ENCODE results near the gene AGTR2. TPM values are rescaled to one million over a fixed set of nuclear protein-coding genes. Genes with fewer than 3 reads are reported as not detected.

AGTR2 gene
- total and polyA plus RNA-seq, 2 donors (not counting 1 experiment from before 2014, with no cell fraction given), result not detected

GRCh38 chrX:116142976-116143375, 27.6 kb upstream of the AGTR2 start:
- H3K27me3 ChIP-seq (ENCODE audit: control insufficient read depth, insufficient read depth, low read length), result no peaks in the 10 kb centered on the region
- H2AFZ ChIP-seq (ENCODE audit: low read length), result no peak overlapping the region
- H4K20me1 ChIP-seq (ENCODE audit: control insufficient read depth, extremely low read depth, insufficient read depth, low read length), result no peaks in the 10 kb centered on the region
- H3K4me1 ChIP-seq (ENCODE audit: control insufficient read depth, extremely low read depth, insufficient read depth, low read length), result no peaks in the 10 kb centered on the region
- H3K9me3 ChIP-seq (ENCODE audit: control insufficient read depth, insufficient read depth, low read depth, low read length), result no peaks in the 10 kb centered on the region
- no peaks in the 10 kb centered on the region for H3K79me2 ChIP-seq (ENCODE audit: control insufficient read depth, insufficient read depth, low read length)
- DNase-seq (ENCODE audit: low read depth in 2 of 2), result no peak
- no peak overlapping the region for H3K9ac ChIP-seq (ENCODE audit: insufficient read depth, low read length)
- H3K27ac ChIP-seq (ENCODE audit: insufficient read depth, low read length), result no peak overlapping the region
- H3K4me3 ChIP-seq (replicated peaks in 1 of 4; ENCODE audit: control extremely low read depth in 1 of 4, insufficient read depth in 1 of 4, low read depth in 3 of 4, low read length in 4 of 4), result no peak overlapping the region
- H3K4me2 ChIP-seq (ENCODE audit: extremely low read depth, insufficient read depth, low read length), result no peak overlapping the region
- no peaks in the 10 kb centered on the region for H3K36me3 ChIP-seq (ENCODE audit: control insufficient read depth, insufficient read depth, low read length)
- TF ChIP-seq CTCF (conservative IDR thresholded peaks at IDR 0.05 in 1 of 2, IDR thresholded peaks at IDR 0.05 in 1 of 2; ENCODE audit: low read depth in 1 of 2, low read length in 2 of 2) (no peak), EZH2 (IDR thresholded peaks at IDR 0.05; ENCODE audit: low read length, missing control alignments) (no peak)

DNA sequence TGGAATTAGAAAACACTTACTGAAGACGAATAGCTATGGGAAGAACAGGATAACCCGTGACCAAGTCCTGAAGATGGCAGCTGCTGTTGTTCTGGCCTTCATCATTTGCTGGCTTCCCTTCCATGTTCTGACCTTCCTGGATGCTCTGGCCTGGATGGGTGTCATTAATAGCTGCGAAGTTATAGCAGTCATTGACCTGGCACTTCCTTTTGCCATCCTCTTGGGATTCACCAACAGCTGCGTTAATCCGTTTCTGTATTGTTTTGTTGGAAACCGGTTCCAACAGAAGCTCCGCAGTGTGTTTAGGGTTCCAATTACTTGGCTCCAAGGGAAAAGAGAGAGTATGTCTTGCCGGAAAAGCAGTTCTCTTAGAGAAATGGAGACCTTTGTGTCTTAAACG, 2.4 kb downstream of the AGTR2 start:
- Histone ChIP-seq H3K27ac (ENCODE audit: insufficient read depth, low read length) (no peak overlapping the region), H3K79me2 (ENCODE audit: control insufficient read depth, insufficient read depth, low read length) (no peaks in the 10 kb centered on the region), H3K9ac (ENCODE audit: insufficient read depth, low read length) (no peak overlapping the region), H3K4me3 (replicated peaks in 1 of 4; ENCODE audit: control extremely low read depth in 1 of 4, insufficient read depth in 1 of 4, low read depth in 3 of 4, low read length in 4 of 4) (no peak overlapping the region), H2AFZ (ENCODE audit: low read length) (no peak overlapping the region), H3K36me3 (ENCODE audit: control insufficient read depth, insufficient read depth, low read length) (no peaks in the 10 kb centered on the region), H4K20me1 (ENCODE audit: control insufficient read depth, extremely low read depth, insufficient read depth, low read length) (no peaks in the 10 kb centered on the region), H3K27me3 (ENCODE audit: control insufficient read depth, insufficient read depth, low read length) (no peaks in the 10 kb centered on the region), H3K9me3 (ENCODE audit: control insufficient read depth, insufficient read depth, low read depth, low read length) (no peaks in the 10 kb centered on the region), H3K4me2 (ENCODE audit: extremely low read depth, insufficient read depth, low read length) (no peak overlapping the region), H3K4me1 (ENCODE audit: control insufficient read depth, extremely low read depth, insufficient read depth, low read length) (no peaks in the 10 kb centered on the region)
- DNase-seq (ENCODE audit: low read depth in 2 of 2), result no peak
- TF ChIP-seq EZH2 (IDR thresholded peaks at IDR 0.05; ENCODE audit: low read length, missing control alignments), result no peak
- no peak for TF ChIP-seq CTCF (conservative IDR thresholded peaks at IDR 0.05 in 1 of 2, IDR thresholded peaks at IDR 0.05 in 1 of 2; ENCODE audit: low read depth in 1 of 2, low read length in 2 of 2)

DNA sequence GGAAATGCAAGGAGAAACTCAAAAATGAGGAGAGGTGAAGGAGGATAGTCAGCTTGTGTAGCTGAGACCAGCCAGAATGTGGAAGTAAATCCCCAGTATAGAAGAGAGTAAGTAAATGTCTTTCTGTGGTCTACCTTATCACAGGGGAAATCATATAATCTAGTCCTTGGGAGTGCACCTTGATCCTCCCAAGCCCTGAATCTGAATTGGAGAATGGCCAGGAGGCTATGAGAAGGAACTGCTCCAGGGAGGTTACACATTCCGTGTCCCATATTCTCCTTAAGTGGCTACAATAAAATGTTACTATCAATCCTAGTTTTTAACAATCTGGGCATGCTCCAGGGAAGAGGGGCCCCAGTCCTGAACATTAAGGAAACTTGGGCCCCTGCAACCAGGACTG, 10.8 kb downstream of the AGTR2 start:
- Histone ChIP-seq H3K4me3 (replicated peaks in 1 of 4; ENCODE audit: control extremely low read depth in 1 of 4, insufficient read depth in 1 of 4, low read depth in 3 of 4, low read length in 4 of 4) (no peak overlapping the region), H2AFZ (ENCODE audit: low read length) (no peak overlapping the region), H3K36me3 (ENCODE audit: control insufficient read depth, insufficient read depth, low read length) (no peaks in the 10 kb centered on the region), H3K27me3 (ENCODE audit: control insufficient read depth, insufficient read depth, low read length) (no peaks in the 10 kb centered on the region), H3K9ac (ENCODE audit: insufficient read depth, low read length) (no peak overlapping the region), H3K4me2 (ENCODE audit: extremely low read depth, insufficient read depth, low read length) (no peak overlapping the region), H3K4me1 (ENCODE audit: control insufficient read depth, extremely low read depth, insufficient read depth, low read length) (no peaks in the 10 kb centered on the region), H3K27ac (ENCODE audit: insufficient read depth, low read length) (no peak overlapping the region), H4K20me1 (ENCODE audit: control insufficient read depth, extremely low read depth, insufficient read depth, low read length) (no peaks in the 10 kb centered on the region), H3K79me2 (ENCODE audit: control insufficient read depth, insufficient read depth, low read length) (no peaks in the 10 kb centered on the region), H3K9me3 (ENCODE audit: control insufficient read depth, insufficient read depth, low read depth, low read length) (no peaks in the 10 kb centered on the region)
- DNase-seq (ENCODE audit: low read depth in 2 of 2), result no peak
- no peak for TF ChIP-seq CTCF (conservative IDR thresholded peaks at IDR 0.05 in 1 of 2, IDR thresholded peaks at IDR 0.05 in 1 of 2; ENCODE audit: low read depth in 1 of 2, low read length in 2 of 2)
- TF ChIP-seq EZH2 (IDR thresholded peaks at IDR 0.05; ENCODE audit: low read length, missing control alignments), result no peak
